MM.1S (cell line): ENCODE measurements around the gene MSI1.

Experiments
- EZH2 ChIP-seq: fragments of 300-600 bp; sonication (generic); optimal IDR thresholded peaks from 2 replicates; pipeline ENCODE3; 2017; ENCODE audit warnings: low read depth, mild to moderate bottlenecking, antibody characterized with exemption, low read length, mixed read lengths
- EZH2phosphoT487 ChIP-seq: fragments of 300-600 bp; sonication (generic); IDR thresholded peaks from 2 replicates; pipeline ENCODE4 v1.6.1; 2018; ENCODE audit warnings: antibody characterized with exemption, low read length
- TF ChIP-seq, protein P1 (sequence below): fragments of 300-600 bp; sonication (generic); IDR thresholded peaks from 2 replicates; pipeline ENCODE4 v1.5.1; 2016; ENCODE audit warnings: antibody characterized with exemption, low read length, mixed read lengths

DNA sequence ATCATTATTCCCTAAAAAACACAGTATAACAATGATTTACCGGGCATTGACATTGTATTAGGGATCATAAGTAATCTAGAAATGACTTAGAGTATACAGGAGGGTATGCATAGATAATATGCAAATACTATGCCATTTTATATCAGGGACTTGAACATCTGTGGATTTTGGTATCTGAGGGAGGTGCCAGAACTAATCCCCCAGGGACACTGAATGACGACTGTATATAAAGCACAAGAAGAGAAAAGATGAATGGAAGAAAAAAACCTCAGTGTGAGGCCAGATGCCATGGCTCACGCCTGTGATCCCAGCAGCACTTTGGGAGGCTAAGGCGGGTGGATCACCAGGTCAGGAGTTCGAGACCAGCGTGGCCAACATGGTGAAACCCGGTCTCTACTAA, 43.5 kb upstream of the MSI1 start:
- TF ChIP-seq, protein P1, sequence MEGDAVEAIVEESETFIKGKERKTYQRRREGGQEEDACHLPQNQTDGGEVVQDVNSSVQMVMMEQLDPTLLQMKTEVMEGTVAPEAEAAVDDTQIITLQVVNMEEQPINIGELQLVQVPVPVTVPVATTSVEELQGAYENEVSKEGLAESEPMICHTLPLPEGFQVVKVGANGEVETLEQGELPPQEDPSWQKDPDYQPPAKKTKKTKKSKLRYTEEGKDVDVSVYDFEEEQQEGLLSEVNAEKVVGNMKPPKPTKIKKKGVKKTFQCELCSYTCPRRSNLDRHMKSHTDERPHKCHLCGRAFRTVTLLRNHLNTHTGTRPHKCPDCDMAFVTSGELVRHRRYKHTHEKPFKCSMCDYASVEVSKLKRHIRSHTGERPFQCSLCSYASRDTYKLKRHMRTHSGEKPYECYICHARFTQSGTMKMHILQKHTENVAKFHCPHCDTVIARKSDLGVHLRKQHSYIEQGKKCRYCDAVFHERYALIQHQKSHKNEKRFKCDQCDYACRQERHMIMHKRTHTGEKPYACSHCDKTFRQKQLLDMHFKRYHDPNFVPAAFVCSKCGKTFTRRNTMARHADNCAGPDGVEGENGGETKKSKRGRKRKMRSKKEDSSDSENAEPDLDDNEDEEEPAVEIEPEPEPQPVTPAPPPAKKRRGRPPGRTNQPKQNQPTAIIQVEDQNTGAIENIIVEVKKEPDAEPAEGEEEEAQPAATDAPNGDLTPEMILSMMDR = no peak
- TF ChIP-seq EZH2phosphoT487 = no peak
- no peak for TF ChIP-seq EZH2
